OCI-LY3 (cell line): Measurements from ENCODE around the gene CNBD2.

Experiments
- H2AFZ ChIP-seq: fragments of 200-600, 300-600 bp; shearing (Covaris generic); 2 replicates; pipeline ENCODE4 v1.6.0; 2014; ENCODE audit warnings: antibody characterized with exemption, low read depth, low read length
- H3K27ac ChIP-seq: fragments of 200-600, 300-600 bp; sonication (generic); 2 replicates; pipeline ENCODE4 v1.5.1; 2014; ENCODE audit warnings: mild to moderate bottlenecking, low read length, moderate library complexity, mixed read lengths
- H3K27me3 ChIP-seq: fragments of 200-600, 300-600 bp; sonication (generic); 2 replicates; pipeline ENCODE4 v1.6.1; 2014; ENCODE audit warnings: low read depth, low read length, mixed read lengths
- H3K36me3 ChIP-seq: fragments of 200-600, 300-600 bp; sonication (generic); replicated peaks from 2 replicates; pipeline ENCODE3; 2014; ENCODE audit warnings: low read depth, low read length, mixed read lengths
- H3K4me1 ChIP-seq: fragments of 300-600, 200-600 bp; sonication (generic); 2 replicates; pipeline ENCODE4 v1.6.1; 2014; ENCODE audit warnings: low read length, mixed read lengths
- H3K4me2 ChIP-seq: fragments of 200-600, 300-600 bp; sonication (generic); 2 replicates; pipeline ENCODE4 v1.6.1; 2014; ENCODE audit warnings: low read length, mixed read lengths
- H3K4me3 ChIP-seq: fragments of 300-600, 200-600 bp; sonication (generic); 2 replicates; pipeline ENCODE4 v1.5.1; 2014; ENCODE audit warnings: antibody characterized with exemption, mild to moderate bottlenecking, low read length, moderate library complexity
- H3K79me2 ChIP-seq: fragments of 300-600, 200-600 bp; shearing (Covaris generic); 2 replicates; pipeline ENCODE4 v1.6.1; 2014; ENCODE audit warnings: mild to moderate bottlenecking, low read length, mixed read lengths
- H3K9ac ChIP-seq: fragments of 300-600, 200-600 bp; shearing (Covaris generic); 2 replicates; pipeline ENCODE4 v1.6.0; 2014; ENCODE audit warnings: mild to moderate bottlenecking, low read length, moderate library complexity
- H3K9me3 ChIP-seq: fragments of 200-600, 300-600 bp; shearing (Covaris generic); 2 replicates; pipeline ENCODE4 v1.6.1; 2014; ENCODE audit warnings: low read length, mixed read lengths; ENCODE audit not compliant: insufficient read depth
- H4K20me1 ChIP-seq: fragments of 200-600, 300-600 bp; sonication (generic); 2 replicates; pipeline ENCODE4 v1.6.1; 2016; ENCODE audit warnings: low read length, mixed read lengths; ENCODE audit not compliant: insufficient read depth
- EZH2phosphoT487 ChIP-seq: fragments of 200-600 bp; shearing (Covaris generic); IDR thresholded peaks from 2 replicates; pipeline ENCODE4 v1.6.1; 2018; ENCODE audit warnings: antibody characterized with exemption, mixed run types, low read depth
- TF ChIP-seq, protein P1 (sequence below): fragments of 200-600, 300-600 bp; sonication (generic); IDR thresholded peaks from 2 replicates; pipeline ENCODE4 v1.5.1; 2014; ENCODE audit warnings: antibody characterized with exemption, low read length, low read depth

The CNBD2 gene

DNA sequence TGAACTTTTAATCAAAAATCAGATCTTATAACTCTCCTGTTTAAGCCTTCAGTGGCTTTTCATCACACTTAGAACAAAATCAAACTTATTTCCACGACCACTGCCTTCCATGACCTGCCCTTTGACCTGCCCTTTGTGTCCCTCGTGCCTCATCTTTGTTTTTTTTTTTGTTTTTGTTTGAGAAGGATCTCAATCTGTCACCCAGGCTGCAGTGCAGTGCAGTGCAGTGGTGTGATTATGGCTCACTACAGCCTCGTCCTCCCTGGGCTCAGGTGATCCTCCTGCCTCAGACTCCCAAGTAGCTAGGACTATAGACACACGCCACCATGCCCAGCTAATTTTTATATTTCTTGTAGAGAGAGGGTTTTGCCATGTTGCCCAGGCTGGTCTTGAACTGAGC, 86.8 kb downstream of the CNBD2 start:
- Histone ChIP-seq H3K4me2 (no peak overlapping the region), H3K9ac (no peak overlapping the region), H3K4me1 (peaks cover 23% of the 10 kb centered on the region), H3K27ac (no peak overlapping the region), H2AFZ (no peak overlapping the region), H3K27me3 (peaks cover 7% of the 10 kb centered on the region; the same call in 1 of the 2 replicates), H3K4me3 (no peak overlapping the region), H3K9me3 (no peaks in the 10 kb centered on the region), H4K20me1 (no peaks in the 10 kb centered on the region), H3K79me2 (peaks cover 7% of the 10 kb centered on the region), H3K36me3 (no peaks in the 10 kb centered on the region)
- no peak for TF ChIP-seq EZH2phosphoT487

DNA sequence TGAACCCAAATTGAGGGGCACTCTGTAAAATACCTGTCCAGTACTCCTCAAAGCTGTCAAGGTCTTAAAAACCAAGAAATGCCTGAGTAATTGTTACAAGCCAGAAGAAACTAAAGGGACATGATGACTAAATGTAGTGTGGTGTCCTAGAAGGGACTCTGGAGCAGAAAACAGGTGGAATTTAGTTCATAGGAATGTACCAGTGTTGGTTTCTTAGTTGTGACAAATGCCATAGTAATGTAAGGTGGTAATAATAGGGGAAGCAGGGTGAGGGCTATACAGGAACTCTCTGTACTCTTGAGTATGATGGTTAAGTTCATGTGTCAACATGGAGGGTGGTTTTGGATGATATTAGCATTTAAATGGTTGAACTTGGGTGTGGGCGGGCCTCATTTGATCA, 92.3 kb downstream of the CNBD2 start:
- Histone ChIP-seq H4K20me1 (no peaks in the 10 kb centered on the region), H3K4me2 (no peak overlapping the region), H3K79me2 (no peaks in the 10 kb centered on the region), H3K9ac (no peak overlapping the region), H3K27ac (no peak overlapping the region), H2AFZ (no peak overlapping the region), H3K9me3 (no peaks in the 10 kb centered on the region), H3K27me3 (no peaks in the 10 kb centered on the region), H3K36me3 (no peaks in the 10 kb centered on the region), H3K4me3 (no peak overlapping the region), H3K4me1 (peaks cover 5% of the 10 kb centered on the region; the same call in 1 of the 2 replicates)
- TF ChIP-seq EZH2phosphoT487, result no peak
- TF ChIP-seq, protein P1, sequence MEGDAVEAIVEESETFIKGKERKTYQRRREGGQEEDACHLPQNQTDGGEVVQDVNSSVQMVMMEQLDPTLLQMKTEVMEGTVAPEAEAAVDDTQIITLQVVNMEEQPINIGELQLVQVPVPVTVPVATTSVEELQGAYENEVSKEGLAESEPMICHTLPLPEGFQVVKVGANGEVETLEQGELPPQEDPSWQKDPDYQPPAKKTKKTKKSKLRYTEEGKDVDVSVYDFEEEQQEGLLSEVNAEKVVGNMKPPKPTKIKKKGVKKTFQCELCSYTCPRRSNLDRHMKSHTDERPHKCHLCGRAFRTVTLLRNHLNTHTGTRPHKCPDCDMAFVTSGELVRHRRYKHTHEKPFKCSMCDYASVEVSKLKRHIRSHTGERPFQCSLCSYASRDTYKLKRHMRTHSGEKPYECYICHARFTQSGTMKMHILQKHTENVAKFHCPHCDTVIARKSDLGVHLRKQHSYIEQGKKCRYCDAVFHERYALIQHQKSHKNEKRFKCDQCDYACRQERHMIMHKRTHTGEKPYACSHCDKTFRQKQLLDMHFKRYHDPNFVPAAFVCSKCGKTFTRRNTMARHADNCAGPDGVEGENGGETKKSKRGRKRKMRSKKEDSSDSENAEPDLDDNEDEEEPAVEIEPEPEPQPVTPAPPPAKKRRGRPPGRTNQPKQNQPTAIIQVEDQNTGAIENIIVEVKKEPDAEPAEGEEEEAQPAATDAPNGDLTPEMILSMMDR, result no peak

DNA sequence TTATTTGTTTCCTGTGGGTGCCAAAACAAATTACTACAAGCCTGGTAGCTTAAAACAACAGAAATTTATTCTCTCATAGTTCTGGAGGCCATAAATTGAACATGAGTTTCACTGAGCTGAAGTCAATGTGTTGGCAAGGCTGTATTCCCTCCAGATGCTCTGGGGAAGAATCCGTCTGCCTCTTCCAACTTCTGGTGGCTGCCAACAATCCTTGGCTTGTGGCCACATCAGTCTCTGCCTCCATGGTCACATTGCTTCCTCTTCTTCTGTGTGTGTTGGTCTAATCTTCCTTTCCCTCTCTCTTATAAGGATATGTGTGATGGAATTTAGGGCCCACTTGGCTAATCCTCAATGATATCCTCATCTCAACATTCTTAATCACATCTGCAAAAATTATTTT, 93.4 kb downstream of the CNBD2 start:
- Histone ChIP-seq H3K4me3 (no peak overlapping the region), H3K27me3 (no peaks in the 10 kb centered on the region), H3K79me2 (no peaks in the 10 kb centered on the region), H2AFZ (no peak overlapping the region), H3K36me3 (no peaks in the 10 kb centered on the region), H3K27ac (no peak overlapping the region), H4K20me1 (no peaks in the 10 kb centered on the region), H3K9me3 (no peaks in the 10 kb centered on the region), H3K4me1 (peaks cover 5% of the 10 kb centered on the region; the same call in 1 of the 2 replicates), H3K4me2 (no peak overlapping the region), H3K9ac (no peak overlapping the region)
- no peak for TF ChIP-seq EZH2phosphoT487
- TF ChIP-seq, protein P1, result no peak

DNA sequence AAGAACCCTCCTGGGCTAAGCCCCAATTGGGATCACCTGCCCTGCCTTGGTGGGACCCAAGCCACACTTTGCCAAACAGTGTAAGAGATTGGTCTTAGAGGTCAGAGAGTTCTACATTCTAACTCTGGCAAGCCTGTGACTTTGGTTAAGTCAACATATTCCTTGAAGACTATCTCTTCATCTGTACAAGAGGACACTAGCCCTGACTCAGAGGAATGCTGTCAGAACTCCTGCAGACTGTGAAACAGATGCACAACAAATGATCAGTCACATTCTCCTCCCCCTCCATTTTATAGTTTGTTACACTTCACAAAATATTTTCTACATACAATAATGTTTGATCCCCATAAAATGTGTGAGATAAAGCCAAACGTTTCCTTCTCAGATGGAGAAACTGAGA, 94.4 kb downstream of the CNBD2 start:
- Histone ChIP-seq H2AFZ (no peak overlapping the region), H3K4me2 (no peak overlapping the region)

More for the DNA sequence above, 94.4 kb downstream of the CNBD2 start:
- no peaks in the 10 kb centered on the region for H4K20me1 ChIP-seq
- no peak overlapping the region for H3K9ac ChIP-seq
- no peaks in the 10 kb centered on the region for H3K79me2 ChIP-seq
- no peak overlapping the region for H3K27ac ChIP-seq
- peaks cover 5% of the 10 kb centered on the region; the same call in 1 of the 2 replicates for H3K4me1 ChIP-seq
- no peaks in the 10 kb centered on the region for H3K36me3 ChIP-seq
- no peak overlapping the region for H3K4me3 ChIP-seq
- no peak for TF ChIP-seq EZH2phosphoT487
- TF ChIP-seq, protein P1, result no peak
- H3K9me3 ChIP-seq, result no peaks in the 10 kb centered on the region
- no peaks in the 10 kb centered on the region for H3K27me3 ChIP-seq
